Activated T-cell treated with anti-CD3 and anti-CD28 coated beads for 4 hours (primary cell): Measurements from ENCODE around the gene COQ8A.
"Not testable (repeated sequence)": the region's sequence is repeated elsewhere in the genome, so short reads cannot be mapped to it uniquely, and the experiment has no call there.

ENCODE experiments used
- DNase-seq: peaks from one replicate; pipeline ENCODE4 v3.0.0-alpha.2; 2020

COQ8A gene

DNA sequence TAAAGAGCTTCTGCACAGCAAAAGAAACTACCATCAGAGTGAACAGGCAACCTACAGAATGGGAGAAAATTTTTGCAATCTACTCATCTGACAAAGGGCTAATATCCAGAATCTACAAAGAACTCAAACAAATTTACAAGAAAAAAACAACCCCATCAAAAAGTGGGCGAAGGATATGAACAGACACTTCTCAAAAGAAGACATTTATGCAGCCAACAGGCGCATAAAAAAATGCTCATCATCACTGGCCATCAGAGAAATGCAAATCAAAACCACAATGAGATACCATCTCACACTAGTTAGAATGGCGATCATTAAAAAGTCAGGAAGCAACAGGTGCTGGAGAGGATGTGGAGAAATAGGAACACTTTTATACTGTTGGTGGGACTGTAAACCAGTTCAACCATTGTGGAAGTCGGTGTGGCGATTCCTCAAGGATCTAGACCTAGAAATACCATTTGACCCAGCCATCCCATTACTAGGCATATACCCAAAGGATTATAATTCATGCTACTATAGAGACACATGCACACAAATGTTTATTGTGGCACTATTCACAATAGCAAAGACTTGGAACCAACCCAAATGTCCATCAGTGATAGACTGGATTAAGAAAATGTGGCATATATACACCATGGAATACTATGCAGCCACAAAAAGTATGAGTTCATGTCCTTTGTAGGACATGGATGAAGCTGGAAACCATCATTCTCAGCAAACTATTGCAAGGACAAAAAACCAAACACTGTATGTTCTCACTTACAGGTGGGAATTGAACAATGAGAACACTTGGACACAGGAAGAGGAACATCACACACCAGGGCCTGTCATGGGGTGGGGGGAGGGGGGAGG is 10.6 kb upstream of the COQ8A start:
- not testable (repeated sequence) for DNase-seq

DNA sequence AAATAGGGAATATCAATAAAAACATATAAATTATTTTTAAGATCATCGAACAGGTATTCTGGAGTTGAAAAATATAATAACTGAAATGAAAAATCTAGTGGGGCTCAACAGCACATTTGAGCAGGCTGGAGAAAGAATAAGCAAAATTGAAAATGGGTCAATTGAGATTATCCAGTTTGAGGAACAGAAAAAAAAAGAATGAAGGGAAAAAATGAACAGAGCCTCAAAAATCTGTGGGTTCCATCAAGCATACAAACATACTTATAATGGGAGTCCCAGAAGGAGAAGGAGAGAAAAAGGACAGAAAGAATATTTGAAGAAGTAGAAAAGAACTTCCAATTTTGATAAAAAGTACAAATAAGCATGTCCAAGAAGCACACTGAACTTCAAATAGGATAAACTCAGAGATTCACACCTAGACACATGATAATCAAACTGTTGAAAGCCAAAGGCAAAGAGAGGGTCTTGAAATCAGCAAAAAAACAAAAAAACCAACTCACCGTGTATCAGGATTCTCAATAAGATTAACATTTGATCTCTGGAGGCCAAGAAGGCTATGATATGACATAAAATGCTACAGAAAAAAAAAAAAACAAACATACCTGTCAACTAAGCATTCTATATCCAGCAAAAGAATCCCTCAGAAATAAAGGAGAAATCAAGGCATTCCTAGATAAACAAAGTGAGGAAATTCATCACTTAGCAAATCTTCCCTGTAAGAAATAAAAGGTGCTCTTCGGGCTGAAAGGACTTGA is 5.4 kb upstream of the COQ8A start:
- DNase-seq = no peak

DNA sequence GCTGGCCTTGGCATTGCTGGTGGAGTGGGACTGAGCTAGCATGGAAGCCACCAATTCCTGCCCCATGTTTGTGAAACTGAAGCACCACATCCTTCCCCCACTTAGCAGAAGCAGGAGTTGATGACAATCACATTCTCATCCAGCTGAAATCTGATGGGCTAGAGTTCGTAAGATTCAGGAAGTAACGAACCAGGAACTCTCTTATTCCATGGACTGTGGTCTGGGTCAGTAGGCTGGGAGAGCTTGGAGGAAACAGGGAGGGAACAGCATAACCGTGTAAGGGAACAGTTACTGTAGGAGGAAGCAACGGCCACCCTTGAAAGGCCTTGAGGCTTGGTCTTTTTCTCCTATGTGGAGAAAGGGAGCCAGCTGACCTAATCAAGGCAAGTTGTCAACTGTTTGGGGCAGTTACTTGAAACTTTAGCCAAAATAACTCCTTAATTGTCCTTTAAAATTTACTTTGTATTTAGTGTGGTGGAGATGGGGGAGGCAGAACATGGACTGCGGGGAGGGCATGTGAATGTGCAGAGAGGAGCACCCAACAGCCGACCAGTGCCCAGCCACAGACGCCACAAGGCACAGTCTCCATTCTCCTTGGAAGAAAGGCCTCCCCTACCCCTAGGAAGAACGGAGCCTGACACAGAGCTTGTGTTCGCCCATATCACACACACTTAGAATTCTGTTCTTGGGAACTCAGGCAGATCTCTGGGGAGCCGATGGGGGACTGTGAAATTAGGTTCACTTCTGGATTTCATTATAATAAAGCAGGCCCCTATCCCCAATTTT is 2.0 kb upstream of the COQ8A start:
- no peak for DNase-seq

DNA sequence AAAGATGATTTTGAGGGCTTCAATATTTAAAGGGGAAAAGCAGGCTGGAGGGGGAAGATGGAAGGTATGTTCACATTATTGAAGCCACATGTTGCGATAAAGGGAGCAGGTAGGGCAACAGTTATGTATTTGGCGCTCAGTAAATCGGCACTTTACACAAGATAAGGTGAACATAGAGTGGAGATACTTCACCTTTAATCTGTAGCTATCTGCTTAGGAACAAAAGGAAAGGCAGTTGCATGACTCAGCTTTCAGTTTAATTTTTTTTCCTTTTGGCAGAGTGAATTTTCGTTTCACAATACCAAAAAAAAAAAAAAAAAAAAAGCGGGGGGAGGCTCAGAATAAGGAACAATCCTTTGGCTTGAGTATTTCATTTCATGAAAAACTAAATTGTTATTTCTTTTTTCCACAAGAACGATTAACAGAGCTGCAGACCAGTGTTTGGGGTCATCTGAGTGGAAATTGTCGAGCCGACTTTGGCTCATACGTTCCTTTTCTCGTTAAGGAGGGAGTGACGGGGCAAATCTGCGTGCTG is 1.1 kb upstream of the COQ8A start:
- no peak for DNase-seq

DNA sequence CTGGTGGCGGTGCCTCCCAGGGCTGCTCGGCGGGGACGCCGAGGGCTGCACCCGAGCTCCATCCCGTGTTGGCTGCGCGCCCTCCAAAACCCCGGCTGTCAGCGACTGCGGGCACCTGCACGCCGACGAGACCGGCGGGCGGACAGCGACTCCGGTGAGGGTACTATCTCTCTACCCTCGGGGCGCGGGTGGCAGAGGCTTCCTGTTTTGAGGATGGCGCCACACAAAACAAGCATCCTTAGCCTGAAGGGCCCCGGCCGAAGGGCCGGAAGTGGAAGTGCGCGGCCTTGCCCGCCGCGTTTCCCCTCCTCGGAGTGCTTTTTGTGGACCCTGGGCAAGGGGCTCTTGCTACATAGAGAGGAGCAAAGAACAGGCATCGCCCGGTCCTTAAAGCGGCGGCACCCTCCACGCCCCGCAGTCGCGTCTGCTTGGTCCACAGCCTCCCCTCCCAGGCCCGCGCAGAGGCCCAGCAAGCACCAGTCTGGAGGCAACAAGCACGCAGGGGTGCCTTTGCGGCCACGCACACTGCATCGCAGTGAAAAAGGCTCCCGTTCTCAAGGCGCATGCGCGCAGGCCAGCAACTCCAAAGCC is 561 bp upstream of the COQ8A start:
- no peak for DNase-seq

DNA sequence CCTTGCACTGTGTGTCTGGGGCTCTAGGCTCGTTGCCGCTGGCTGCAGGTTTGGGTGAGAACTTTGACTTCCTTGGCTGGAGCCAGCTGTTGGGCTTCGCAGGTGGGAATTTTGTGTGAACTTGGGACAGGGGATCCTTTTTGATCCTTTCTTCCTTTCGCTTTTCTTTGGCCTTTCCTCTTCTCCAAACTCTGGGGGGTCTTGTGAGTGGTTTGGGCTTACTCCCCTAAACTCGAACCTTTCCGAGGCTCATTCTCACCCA is 643 bp downstream of the COQ8A start:
- no peak for DNase-seq

DNA sequence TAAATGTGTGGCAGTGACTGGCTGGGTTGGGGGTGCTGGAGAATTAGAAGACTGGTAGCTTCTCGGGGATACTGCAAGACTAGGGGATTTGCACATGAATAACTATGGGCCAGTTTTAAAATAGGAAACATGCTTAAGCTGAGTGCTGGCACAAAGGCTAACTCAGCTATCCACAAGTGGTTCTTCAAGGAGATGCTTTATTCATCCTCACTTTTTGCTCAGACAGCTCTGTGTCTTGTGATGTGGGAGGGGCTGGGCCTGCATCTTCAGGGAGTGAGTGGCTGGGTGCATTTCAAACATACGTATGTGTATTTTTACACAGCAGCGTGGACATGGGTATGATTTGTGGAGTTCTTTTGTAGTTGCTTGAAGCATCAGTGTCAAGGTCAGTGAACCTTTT is 2.3 kb downstream of the COQ8A start:
- no peak for DNase-seq

DNA sequence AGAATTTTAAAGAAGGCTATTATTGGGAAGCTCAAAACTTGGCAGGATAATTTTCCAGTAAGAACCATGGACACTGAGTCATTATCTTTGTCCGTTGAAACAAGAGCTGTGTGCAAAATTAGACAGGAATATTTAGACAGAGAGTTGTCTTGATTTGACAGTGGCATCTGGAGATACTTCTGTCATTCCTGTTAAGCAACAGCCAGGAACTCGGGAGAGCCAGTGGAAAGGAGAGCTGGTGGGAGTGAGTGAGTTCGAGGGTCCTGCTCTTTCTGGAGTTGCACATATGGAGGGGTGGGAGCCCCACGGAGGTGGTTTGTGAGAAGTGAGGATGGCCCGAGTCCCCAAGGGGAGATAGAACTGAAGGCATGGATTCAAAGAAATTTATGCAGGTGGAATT is 3.1 kb downstream of the COQ8A start:
- DNase-seq = no peak

DNA sequence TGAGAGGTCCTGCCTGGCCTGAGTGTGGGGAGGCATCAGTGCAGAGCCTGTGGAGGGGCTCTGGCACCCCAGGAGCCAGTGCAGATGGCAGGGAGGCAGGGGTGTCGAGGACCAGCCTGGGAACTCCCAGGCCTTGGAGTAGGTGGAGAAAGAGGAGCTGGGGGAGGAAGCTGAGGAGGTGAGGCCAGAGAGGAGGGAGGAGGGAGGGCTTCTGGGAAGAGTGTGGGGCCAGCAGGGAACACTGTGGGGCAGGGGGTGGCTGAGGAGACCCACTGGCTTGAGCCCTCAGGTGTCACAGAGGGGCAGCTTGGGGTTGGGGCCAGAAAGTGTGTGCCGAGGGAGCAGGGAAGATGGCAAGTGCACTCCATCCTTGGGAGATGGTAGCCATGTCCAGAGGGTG is 3.8 kb downstream of the COQ8A start:
- no peak for DNase-seq

DNA sequence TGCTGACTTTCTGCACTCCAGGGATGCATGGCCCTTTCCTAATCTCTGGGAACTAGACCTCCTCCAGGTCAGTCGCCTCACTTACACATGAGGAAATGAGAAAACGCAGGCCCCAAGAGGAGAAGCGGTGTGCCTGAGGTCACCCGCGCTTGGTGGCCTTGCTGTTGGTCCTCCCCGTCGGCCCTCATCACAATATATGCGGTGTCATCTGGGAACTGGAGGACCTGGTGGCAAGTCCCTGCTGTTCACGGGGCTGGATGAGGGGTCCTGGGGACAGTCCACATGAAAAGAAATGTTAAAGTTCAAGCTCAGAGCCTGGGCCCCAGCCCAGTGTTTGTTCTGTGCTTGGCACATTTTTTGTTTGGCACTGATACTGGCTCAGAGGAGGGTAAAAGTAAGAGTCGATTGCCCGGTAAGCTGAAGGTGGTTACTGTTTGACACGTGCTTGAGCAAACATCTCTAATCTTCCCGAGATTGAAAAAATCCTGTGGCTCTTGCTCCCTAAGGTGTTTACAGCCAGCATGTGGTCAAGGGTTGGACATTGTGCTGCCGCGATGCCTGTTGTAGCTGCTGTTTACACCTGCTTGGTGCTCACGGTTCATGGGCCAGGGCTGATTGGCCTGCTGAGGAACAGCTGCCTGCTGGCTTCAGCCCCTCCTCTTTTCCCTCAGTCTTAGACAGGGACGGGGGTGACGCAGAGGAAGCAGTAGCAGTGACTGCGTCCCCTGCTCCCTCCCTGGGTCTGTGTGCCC is 5.2 kb downstream of the COQ8A start:
- DNase-seq = no peak

DNA sequence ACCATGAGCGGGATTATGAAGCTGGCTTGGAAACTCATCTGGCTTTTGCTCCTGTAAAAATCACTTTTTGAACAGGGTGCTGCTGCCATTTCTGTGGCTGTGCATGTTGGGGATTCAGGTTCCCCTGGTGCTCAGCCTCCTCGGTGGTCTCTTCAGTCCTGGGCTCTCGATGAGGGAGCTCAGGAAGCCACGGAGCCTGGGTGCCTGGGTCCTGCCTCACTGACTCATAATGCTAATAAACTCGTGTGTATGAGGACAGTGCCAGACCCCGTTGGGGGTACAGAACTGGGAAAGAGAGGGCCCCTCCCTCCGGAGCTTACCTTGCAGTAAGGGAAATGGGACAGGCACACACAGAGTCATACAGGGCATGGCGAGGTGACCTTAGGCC is 5.8 kb downstream of the COQ8A start:
- no peak for DNase-seq

DNA sequence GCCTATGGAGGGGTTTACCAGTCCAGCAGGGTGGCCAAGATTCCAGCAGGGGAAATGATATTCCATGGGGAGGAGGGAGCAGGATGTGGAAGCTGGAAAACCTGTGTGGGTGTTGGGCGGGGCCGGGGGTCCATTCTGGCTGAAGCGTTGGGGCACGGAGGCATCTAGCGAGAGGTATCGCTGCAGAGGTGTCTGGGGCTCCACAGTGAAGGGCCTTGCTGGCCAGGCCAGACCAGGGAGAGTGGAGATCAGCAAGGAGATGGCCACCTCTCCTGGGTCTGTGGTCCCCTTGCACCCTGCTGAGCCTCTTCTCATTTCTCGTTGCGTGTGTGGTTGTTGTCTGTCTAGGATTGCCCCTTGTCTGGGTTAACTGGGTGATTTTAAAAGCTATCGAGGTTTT is 6.2 kb downstream of the COQ8A start:
- no peak for DNase-seq

DNA sequence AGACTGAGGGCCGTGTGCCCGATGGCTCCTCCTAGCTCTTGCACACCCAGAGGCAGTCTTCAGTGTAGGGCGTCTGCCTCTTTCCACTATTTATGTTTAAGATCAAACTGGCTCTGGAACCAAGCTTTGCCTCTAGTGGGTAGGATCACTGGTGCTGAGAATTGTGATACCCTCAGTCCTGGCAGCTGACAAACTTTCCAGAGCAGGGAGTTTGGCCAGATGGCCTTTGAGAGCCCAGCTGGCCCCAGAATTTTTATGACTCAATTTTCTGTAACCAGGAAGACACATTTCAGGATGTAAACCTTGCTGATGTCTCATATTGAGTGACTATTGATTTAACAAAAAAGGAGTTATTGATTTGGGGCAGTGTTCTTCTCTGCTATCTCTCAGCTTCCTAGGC is 6.7 kb downstream of the COQ8A start:
- no peak for DNase-seq

DNA sequence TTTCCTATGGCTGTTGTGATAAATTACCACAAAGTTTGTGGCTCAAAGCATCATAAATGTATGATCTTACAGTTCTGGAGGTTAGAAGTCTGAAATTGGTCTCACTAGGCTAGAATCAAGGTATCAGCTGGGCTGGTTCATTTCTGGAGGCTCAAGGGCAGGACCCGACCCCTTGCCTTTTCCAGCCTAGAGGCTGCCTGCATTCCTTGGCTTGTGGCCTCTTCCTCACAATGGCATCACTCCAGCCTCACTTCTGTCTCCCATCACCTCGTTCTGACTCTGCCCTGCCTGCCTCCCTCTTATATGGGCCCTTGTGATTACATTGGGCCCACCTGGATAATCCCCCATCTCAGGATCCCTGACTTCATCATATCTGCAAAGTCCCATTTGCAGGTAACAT is 8.0 kb downstream of the COQ8A start:
- DNase-seq = no peak

DNA sequence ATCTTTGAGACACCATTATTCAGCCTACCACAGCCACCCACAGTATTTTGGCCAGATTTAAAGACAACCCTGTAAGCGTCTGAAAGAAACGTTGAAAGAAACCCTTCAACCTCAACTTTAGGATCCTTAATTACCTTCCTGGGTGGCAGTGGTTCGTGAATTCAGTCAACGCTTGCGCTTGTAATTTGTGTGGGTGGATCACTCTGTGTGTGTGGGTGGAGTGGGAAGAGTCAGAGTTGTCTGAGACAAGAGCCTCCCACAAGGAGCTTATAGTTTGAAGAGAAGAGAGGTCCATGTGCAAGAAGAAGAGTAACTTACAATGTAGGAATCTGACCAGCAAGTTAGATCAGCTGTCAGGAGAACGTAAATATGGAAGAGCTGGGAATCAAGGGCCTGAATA is 8.4 kb downstream of the COQ8A start:
- DNase-seq = no peak

DNA sequence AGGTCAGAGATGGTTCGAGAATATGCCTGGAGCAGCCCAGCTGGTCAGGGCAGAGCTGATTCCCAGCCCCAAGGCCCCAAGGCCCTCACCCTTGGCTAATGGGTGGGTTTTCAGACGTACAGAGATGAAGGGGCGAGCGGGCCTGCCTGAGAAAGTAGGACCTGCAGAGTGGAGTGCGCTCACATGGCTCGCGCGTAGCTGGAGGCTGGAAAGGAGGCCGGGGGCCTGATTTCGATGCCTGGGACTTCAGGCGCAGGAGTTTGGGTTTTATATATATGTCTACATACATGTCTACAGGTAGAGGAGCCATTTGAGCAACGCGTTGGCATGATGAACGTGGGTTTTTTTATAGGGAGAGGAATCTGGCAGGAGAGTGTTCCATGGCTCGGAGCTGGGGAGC is 8.9 kb downstream of the COQ8A start:
- DNase-seq = no peak

DNA sequence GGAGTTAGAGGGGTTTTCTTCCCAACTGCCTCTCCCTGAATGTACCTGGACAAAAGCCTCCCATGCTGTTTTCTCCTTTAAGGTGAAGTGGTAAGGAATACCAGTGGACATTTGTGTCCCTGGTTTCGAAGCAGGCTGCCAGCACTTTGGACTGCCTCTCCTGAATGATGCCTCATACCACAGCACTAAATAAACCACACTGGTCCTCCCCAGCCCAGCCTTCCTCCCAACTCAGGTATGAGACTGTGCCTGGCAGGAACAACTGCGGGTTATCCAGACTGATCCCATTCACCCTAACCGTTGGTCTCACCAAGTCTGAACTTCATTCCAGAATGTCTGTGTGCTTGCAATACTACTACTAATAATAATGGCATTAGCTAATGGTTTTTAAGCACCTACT is 9.3 kb downstream of the COQ8A start:
- DNase-seq = no peak

DNA sequence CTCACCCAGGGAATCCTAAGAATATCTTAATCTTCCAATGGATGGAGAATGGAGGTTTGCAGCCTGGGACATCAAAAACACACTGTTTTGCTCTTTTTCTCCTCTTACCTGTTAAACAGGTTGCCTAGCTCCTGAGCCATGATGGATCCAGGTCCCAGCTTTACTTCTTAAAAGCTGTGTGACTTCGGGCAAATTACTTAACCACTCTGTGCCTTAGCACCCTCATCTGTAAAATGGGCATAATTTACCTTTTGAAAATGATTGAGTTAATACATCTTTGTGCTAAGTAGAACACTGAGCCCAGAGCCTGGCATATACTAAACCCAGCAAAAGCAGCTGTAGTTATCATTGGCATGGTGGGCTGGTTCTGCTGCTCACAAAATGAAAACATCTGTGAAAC is 10.2 kb downstream of the COQ8A start:
- no peak for DNase-seq

DNA sequence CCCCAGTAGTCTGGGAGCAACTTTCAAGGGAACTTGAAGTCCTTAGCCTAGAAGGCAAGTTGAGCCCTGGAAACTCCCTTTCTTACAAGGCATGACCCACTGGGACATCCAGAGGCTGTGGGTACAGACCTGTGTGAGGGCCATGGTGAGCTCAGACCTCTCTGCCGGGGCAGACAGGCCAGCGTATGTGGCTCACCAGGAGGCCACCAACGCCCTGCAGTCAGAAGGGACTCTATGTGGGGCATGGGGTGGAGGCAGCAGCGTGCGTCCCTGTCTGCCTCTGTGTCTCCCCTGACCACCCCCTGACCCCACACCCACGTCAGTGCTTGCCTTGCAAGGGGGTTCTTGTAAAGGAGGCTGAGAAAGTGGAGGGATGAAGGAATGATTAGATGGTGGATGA is 10.8 kb downstream of the COQ8A start:
- no peak for DNase-seq

DNA sequence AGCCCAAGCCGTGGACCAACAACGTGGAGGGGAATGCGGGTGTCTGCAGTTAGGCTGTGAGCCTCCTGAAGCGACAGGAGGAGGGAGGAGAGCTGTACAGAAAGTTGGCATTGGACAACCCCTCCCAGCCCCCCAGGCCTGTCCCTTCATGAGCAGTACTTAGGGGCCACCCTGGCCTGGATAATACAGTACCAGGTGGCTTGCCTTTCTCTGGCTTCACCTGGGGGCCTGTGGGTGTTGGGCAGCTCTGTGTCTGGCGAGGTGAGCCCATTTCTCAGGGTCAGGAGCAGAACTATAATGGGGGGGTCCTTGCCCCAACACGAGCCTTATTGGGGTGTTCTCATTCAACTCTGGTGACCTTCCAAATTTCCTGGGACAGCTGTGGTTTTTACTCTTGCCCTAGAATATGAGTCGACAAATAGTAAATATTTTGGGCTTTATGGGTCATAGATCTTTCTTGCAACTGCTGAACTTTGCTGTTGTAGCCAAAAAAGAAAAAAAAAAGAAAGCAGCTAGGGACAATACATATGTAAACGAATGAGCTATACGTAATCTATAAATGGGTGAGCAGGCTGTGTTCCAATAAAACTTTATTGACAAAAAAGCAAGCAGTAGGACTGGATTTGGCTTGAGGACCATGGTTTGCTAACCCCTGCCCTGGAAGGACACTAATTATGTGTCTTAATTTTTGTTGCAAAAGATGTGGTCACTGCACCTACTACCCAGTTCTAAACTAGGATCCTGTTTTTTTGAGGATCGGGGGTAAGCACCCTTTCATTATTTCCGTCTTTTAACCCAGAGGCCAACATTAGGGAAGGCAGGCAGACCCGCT is 11.4 kb downstream of the COQ8A start:
- no peak for DNase-seq

DNA sequence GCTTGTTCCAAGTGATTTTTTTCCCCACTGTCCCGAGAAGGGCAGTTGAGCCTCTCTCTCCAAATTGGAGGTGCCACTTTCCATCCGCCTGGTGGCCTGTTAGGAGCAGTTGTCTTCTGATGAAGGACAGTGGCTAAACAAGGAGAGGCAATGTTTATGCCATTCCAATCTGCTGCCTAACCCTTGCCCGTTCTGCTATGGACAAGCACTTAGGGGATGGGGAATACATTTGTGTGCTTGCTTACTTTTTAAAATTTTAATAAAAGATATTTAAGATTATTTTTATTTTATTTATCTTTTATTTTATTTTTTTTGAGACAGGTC is 12.0 kb downstream of the COQ8A start:
- no peak for DNase-seq
